ENCODE data around the gene KCTD19. TPM values are rescaled to one million over a fixed set of nuclear protein-coding genes. Genes with fewer than 3 reads are reported as not detected.

KCTD19 gene
- total and polyA plus RNA-seq, 10 donors: 0.16 to 0.73 (median 0.41) TPM; not detected in 2

GRCh38 chr16:67241008-67241900 is 85.3 kb downstream of the KCTD19 start:
- Histone ChIP-seq H3K27ac (peak overlapping the region; percentile 27 to 96 (median 92)), H3K27me3 (replicated peaks in 1 of 7) (no peaks in the 10 kb centered on the region), H3K4me3 (peak overlapping the region in 1 of 8 donors; percentile 24), H3K9me3 (no peaks in the 10 kb centered on the region), H3K36me3 (peaks cover 3 to 68% (median 38%) of the 10 kb centered on the region in 6 donors), H3K4me1 (peaks cover 50 to 100% (median 79%) of the 10 kb centered on the region in 6 donors)
- DNase-seq: peak; percentile 83
- intact Hi-C loops (cut with DNase I; ENCODE audit: low total_unique reads): no loop called here
- 59 to 68% (median 66%) methylated on average over 10 of the region's 10 CpGs for WGBS, 5 donors
- no peak for TF ChIP-seq CTCF (IDR thresholded peaks at IDR 0.05 in 8 of 11, conservative IDR thresholded peaks at IDR 0.05 in 3 of 11)
- no peak for TF ChIP-seq POLR2A (IDR thresholded peaks at IDR 0.05)
- peak; percentile 43 to 66 (median 57) for TF ChIP-seq POLR2AphosphoS5 (IDR thresholded peaks at IDR 0.05)

- WGBS, 5 donors: 55 to 87% (median 77%) methylated on average over 4 of the region's 4 CpGs
- TF ChIP-seq POLR2A (IDR thresholded peaks at IDR 0.05) (no peak), POLR2AphosphoS5 (IDR thresholded peaks at IDR 0.05) (peak in 1 of 3 donors; percentile 4)
- peak; percentile 46 for DNase-seq
- Histone ChIP-seq H3K9me3 (no peaks in the 10 kb centered on the region), H3K4me1 (peaks cover 45 to 97% (median 72%) of the 10 kb centered on the region in 6 donors), H3K36me3 (peaks cover 3 to 75% (median 45%) of the 10 kb centered on the region in 6 donors), H3K27me3 (replicated peaks in 1 of 7) (no peaks in the 10 kb centered on the region), H3K27ac (peak overlapping the region in 7 of 8 donors; percentile 58 to 96 (median 92)), H3K4me3 (peak overlapping the region in 1 of 8 donors; percentile 24)
- intact Hi-C loops (cut with DNase I; ENCODE audit: low total_unique reads): no loop called here
Observed at GRCh38 chr16:67240506-67240905, 86.0 kb downstream of the KCTD19 start.

Other genes with a start within 250 kb of the KCTD19 start
- 10 to 100 TPM; 15.3 to 44.0 (median 19.8) TPM for gene PHAF1, start 216.8 kb downstream of the KCTD19 start, total RNA-seq
- 10 to 100 TPM in 1 of 3 donors, 1 to 10 TPM in 2; 5.5 to 10.3 (median 9.9) TPM for gene PHAF1, start 216.8 kb downstream of the KCTD19 start, polyA plus RNA-seq
- 10 to 100 TPM in 4 of 7 donors, 1 to 10 TPM in 3; 6.1 to 15.3 (median 10.1) TPM for gene B3GNT9, start 175.7 kb downstream of the KCTD19 start, total RNA-seq
- 1 to 10 TPM; 2.0 to 6.6 (median 3.0) TPM for gene B3GNT9, start 175.7 kb downstream of the KCTD19 start, polyA plus RNA-seq
- 10 to 100 TPM; 29.2 to 39.3 (median 31.1) TPM for gene TRADD, start 166.8 kb downstream of the KCTD19 start, total RNA-seq
- gene TRADD, start 166.8 kb downstream of the KCTD19 start, polyA plus RNA-seq: 10 to 100 TPM; 27.5 to 42.2 (median 35.3) TPM
- 10 to 100 TPM in 6 of 7 donors, 1 to 10 TPM in 1; 8.4 to 29.9 (median 13.2) TPM for gene FBXL8, start 166.8 kb downstream of the KCTD19 start, total RNA-seq
- gene FBXL8, start 166.8 kb downstream of the KCTD19 start, polyA plus RNA-seq: 10 to 100 TPM in 1 of 3 donors, 1 to 10 TPM in 2; 6.0 to 11.2 (median 6.0) TPM
- gene HSF4, start 162.0 kb downstream of the KCTD19 start, total RNA-seq: 10 to 100 TPM; 11.5 to 43.7 (median 23.3) TPM
- 10 to 100 TPM; 16.1 to 24.0 (median 16.7) TPM for gene HSF4, start 162.0 kb downstream of the KCTD19 start, polyA plus RNA-seq
- gene NOL3, start 156.2 kb downstream of the KCTD19 start, total RNA-seq: 10 to 100 TPM in 6 of 7 donors, 1 to 10 TPM in 1; 8.2 to 14.2 (median 13.6) TPM
- gene NOL3, start 156.2 kb downstream of the KCTD19 start, polyA plus RNA-seq: 10 to 100 TPM in 2 of 3 donors, 1 to 10 TPM in 1; 8.7 to 12.0 (median 10.8) TPM
- 10 to 100 TPM; 11.9 to 59.4 (median 21.0) TPM for gene MATCAP1, start 142.8 kb downstream of the KCTD19 start, total RNA-seq
- gene MATCAP1, start 142.8 kb downstream of the KCTD19 start, polyA plus RNA-seq: 10 to 100 TPM in 2 of 3 donors, 1 to 10 TPM in 1; 8.9 to 37.1 (median 16.3) TPM
- 10 to 100 TPM; 29.2 to 81.7 (median 48.3) TPM for gene EXOC3L1, start 136.6 kb downstream of the KCTD19 start, total RNA-seq
- gene EXOC3L1, start 136.6 kb downstream of the KCTD19 start, polyA plus RNA-seq: 100 to 1,000 TPM in 1 of 3 donors, 10 to 100 TPM in 2; 28.5 to 113 (median 54.2) TPM
- gene E2F4, start 134.6 kb downstream of the KCTD19 start, total RNA-seq: 100 to 1,000 TPM in 3 of 7 donors, 10 to 100 TPM in 4; 68.0 to 134 (median 80.1) TPM
- gene E2F4, start 134.6 kb downstream of the KCTD19 start, polyA plus RNA-seq: 10 to 100 TPM; 40.8 to 68.3 (median 47.8) TPM
- 1 to 10 TPM; 2.8 to 4.7 (median 4.0) TPM for gene ELMO3, start 127.6 kb downstream of the KCTD19 start, total RNA-seq
- 1 to 10 TPM; 4.2 to 8.7 (median 7.0) TPM for gene ELMO3, start 127.6 kb downstream of the KCTD19 start, polyA plus RNA-seq
- 10 to 100 TPM; 28.1 to 39.0 (median 29.3) TPM for gene TMEM208, start 99.6 kb downstream of the KCTD19 start, total RNA-seq
- gene TMEM208, start 99.6 kb downstream of the KCTD19 start, polyA plus RNA-seq: 10 to 100 TPM; 54.5 to 68.7 (median 65.9) TPM
- 100 to 1,000 TPM in 6 of 7 donors, 10 to 100 TPM in 1; 97.3 to 304 (median 145) TPM for gene FHOD1, start 79.3 kb downstream of the KCTD19 start, total RNA-seq
- 100 to 1,000 TPM in 2 of 3 donors, 10 to 100 TPM in 1; 45.6 to 193 (median 149) TPM for gene FHOD1, start 79.3 kb downstream of the KCTD19 start, polyA plus RNA-seq
- gene SLC9A5, start 77.8 kb downstream of the KCTD19 start, total RNA-seq: 10 to 100 TPM in 5 of 7 donors, 1 to 10 TPM in 2; 8.1 to 26.8 (median 13.5) TPM
- gene SLC9A5, start 77.8 kb downstream of the KCTD19 start, polyA plus RNA-seq: 10 to 100 TPM in 2 of 3 donors, 1 to 10 TPM in 1; 6.0 to 34.1 (median 33.6) TPM
- gene PLEKHG4, start 47.2 kb downstream of the KCTD19 start, total RNA-seq: 10 to 100 TPM in 6 of 7 donors, 1 to 10 TPM in 1; 9.6 to 27.9 (median 15.2) TPM
- gene PLEKHG4, start 47.2 kb downstream of the KCTD19 start, polyA plus RNA-seq: 10 to 100 TPM in 2 of 3 donors, 1 to 10 TPM in 1; 5.1 to 12.7 (median 11.3) TPM
- gene LRRC36, start 74 bp upstream of the KCTD19 start, total RNA-seq: under 1 TPM in 4 of 7 donors, not detected in 3; 0.46 to 0.98 (median 0.75) TPM
- 1 to 10 TPM in 1 of 3 donors, under 1 TPM in 2; 0.48 to 2.3 (median 0.56) TPM for gene LRRC36, start 74 bp upstream of the KCTD19 start, polyA plus RNA-seq
- 10 to 100 TPM in 3 of 7 donors, 1 to 10 TPM in 4; 2.5 to 13.9 (median 9.9) TPM for gene TPPP3, start 66.8 kb upstream of the KCTD19 start, total RNA-seq
- 10 to 100 TPM in 1 of 3 donors, 1 to 10 TPM in 2; 5.6 to 11.4 (median 7.2) TPM for gene TPPP3, start 66.8 kb upstream of the KCTD19 start, polyA plus RNA-seq
- 10 to 100 TPM in 6 of 7 donors, 1 to 10 TPM in 1; 9.5 to 31.2 (median 20.6) TPM for gene ZDHHC1, start 89.7 kb upstream of the KCTD19 start, total RNA-seq
- gene ZDHHC1, start 89.7 kb upstream of the KCTD19 start, polyA plus RNA-seq: 1 to 10 TPM; 2.1 to 6.0 (median 2.3) TPM
- gene HSD11B2, start 104.4 kb upstream of the KCTD19 start, total RNA-seq: 10 to 100 TPM in 1 of 7 donors, 1 to 10 TPM in 5, under 1 TPM in 1; 0.85 to 18.3 (median 4.7) TPM
- 1 to 10 TPM; 1.7 to 4.1 (median 2.8) TPM for gene HSD11B2, start 104.4 kb upstream of the KCTD19 start, polyA plus RNA-seq
- gene ATP6V0D1, start 154.4 kb upstream of the KCTD19 start, total RNA-seq: 100 to 1,000 TPM in 5 of 7 donors, 10 to 100 TPM in 2; 97.5 to 133 (median 114) TPM
- 10 to 100 TPM; 37.3 to 68.6 (median 40.1) TPM for gene ATP6V0D1, start 154.4 kb upstream of the KCTD19 start, polyA plus RNA-seq
- gene AGRP, start 156.8 kb upstream of the KCTD19 start, total RNA-seq: under 1 TPM in 1 of 7 donors, not detected in 6; 0.91 TPM
- under 1 TPM; 0.15 to 0.30 (median 0.22) TPM for gene AGRP, start 156.8 kb upstream of the KCTD19 start, polyA plus RNA-seq
- gene RIPOR1, start 202.1 kb upstream of the KCTD19 start, total RNA-seq: 100 to 1,000 TPM; 114 to 242 (median 188) TPM
- 10 to 100 TPM; 29.9 to 84.7 (median 69.9) TPM for gene RIPOR1, start 202.1 kb upstream of the KCTD19 start, polyA plus RNA-seq
- gene CTCF, start 235.8 kb upstream of the KCTD19 start, total RNA-seq: 10 to 100 TPM; 47.6 to 67.7 (median 50.8) TPM
- gene CTCF, start 235.8 kb upstream of the KCTD19 start, polyA plus RNA-seq: 10 to 100 TPM; 24.4 to 36.7 (median 25.6) TPM